Tibial nerve (tissue), 4 donors: ENCODE results near the gene PCDH9. TPM values are rescaled to one million over a fixed set of nuclear protein-coding genes. Genes with fewer than 3 reads are reported as not detected.

ENCODE experiments used
- DNase-seq, 2 donors: peaks; one replicate each; pipeline ENCODE4 v3.0.0-alpha.2; 2019; ENCODE audit warnings: low spot score in 2 of 2
- H3K27ac ChIP-seq, 4 donors: fragments of 200-600 bp; sonication (generic) in 3 of 4; one replicate each; pipeline ENCODE4 v1.5.1; 2017 to 2019; ENCODE audit warnings: mild to moderate bottlenecking in 1 of 4
- H3K27me3 ChIP-seq, 2 donors: fragments of 200-600 bp; sonication (generic) in 1 of 2; one replicate each; pipeline versions ENCODE4 v1.5.1 to v1.6.0; 2017 to 2019
- H3K36me3 ChIP-seq, 3 donors: fragments of 200-600 bp; sonication (generic); one replicate each; pipeline ENCODE4 v1.5.1; 2018 to 2019
- H3K4me1 ChIP-seq, 4 donors: fragments of 200-600 bp; sonication (generic) in 3 of 4; one replicate each; pipeline ENCODE4 v1.5.1; 2017 to 2019
- H3K4me3 ChIP-seq, 4 donors: fragments of 200-600 bp; sonication (generic) in 3 of 4; one replicate each; pipeline ENCODE4 v1.5.1; 2017 to 2019; ENCODE audit warnings: mild to moderate bottlenecking in 1 of 4, moderate library complexity in 1 of 4
- H3K9me3 ChIP-seq, 4 donors: fragments of 200-600 bp; sonication (generic) in 3 of 4; one replicate each; pipeline ENCODE4 v1.5.1; 2017 to 2019
- CTCF ChIP-seq, 5 experiments: fragments of 200-600 bp in 3 of 5; fragments of 450-650 bp in 2 of 5; sonication (generic) in 3 of 5; IDR thresholded peaks; one replicate each; pipeline ENCODE4 v1.5.1; 2016 to 2019; ENCODE audit warnings: antibody characterized with exemption in 5 of 5, mild to moderate bottlenecking in 3 of 5, moderate library complexity in 2 of 5
- EP300 ChIP-seq, 2 donors: sonication (generic); formaldehyde crosslinking; IDR thresholded peaks; one replicate each; pipeline ENCODE4 v1.6.1; 2017; ENCODE audit warnings: antibody characterized with exemption in 2 of 2, mild to moderate bottlenecking in 1 of 2
- POLR2A ChIP-seq, 2 donors: fragments of 450-650 bp; IDR thresholded peaks; one replicate each; pipeline ENCODE4 v1.6.1; 2017; ENCODE audit warnings: antibody characterized with exemption in 2 of 2, mild to moderate bottlenecking in 2 of 2, moderate library complexity in 2 of 2
- WGBS, 2 donors: methylation state at CpG; one replicate each; pipeline ENCODE4 v1.1.5; 2018; 5-methylcytosine and 5-hydroxymethylcytosine counted together
- total RNA-seq, 4 donors: library from RNA; depleted of rRNA; stranded (reverse); fragments of >200 nt; gene quantifications; one replicate each; pipeline ENCODE4 v1.1.0, GENCODE V29; 2016

PCDH9 gene
- total RNA-seq, 4 donors from 2014 or later = 11.8 to 28.6 (median 14.4) TPM

DNA sequence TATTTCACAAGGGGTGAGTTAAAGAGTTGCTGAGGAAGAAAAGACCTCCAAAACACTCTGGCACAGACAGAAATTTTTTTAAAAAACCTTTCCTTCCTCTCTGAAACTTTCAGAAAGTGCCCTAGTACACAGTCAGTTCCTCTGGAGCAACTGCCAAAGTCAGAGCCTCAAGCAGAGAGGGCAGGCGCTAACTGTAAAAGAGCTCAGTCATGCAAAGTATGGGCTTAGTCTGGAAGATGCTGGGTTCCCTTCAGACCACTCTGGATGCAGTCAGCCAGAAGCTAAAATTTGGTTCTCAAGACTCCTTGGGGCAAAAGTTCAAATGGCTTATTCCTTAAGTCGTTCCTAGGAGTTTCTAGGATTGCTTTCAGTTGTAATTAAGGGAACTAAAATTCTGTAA, 671.6 kb downstream of the PCDH9 start:
- WGBS, 2 donors = 66 to 68% methylated on average over 2 of the region's 2 CpGs
- DNase-seq = no peak
- TF ChIP-seq CTCF (IDR thresholded peaks at IDR 0.05) (no peak), EP300 (IDR thresholded peaks at IDR 0.05) (no peak), POLR2A (IDR thresholded peaks at IDR 0.05) (no peak)

DNA sequence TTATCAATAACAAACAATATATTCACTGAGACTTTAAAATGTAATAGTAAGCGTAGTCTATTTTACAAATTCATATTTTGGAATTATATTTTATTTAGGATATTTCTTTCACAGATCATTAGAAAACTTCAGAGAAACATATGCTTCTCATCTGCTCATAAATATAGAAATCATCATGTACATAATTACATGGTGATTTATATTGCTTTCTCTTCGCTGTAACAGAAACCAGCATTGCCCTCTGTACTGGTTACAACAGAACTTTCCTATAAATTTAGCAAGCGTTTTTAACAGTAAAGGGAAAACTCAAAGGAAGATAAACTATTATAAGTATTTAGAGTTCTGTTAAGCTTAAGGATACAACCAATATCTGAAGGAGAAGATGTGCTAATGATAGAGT, 672.8 kb downstream of the PCDH9 start:
- TF ChIP-seq CTCF (IDR thresholded peaks at IDR 0.05) (no peak), POLR2A (IDR thresholded peaks at IDR 0.05) (no peak), EP300 (IDR thresholded peaks at IDR 0.05) (no peak)
- no peaks in the 10 kb centered on the region for H3K36me3 ChIP-seq
- H3K4me3 ChIP-seq = no peak overlapping the region
- H3K27ac ChIP-seq = no peak overlapping the region
- no peaks in the 10 kb centered on the region for H3K4me1 ChIP-seq
- H3K9me3 ChIP-seq = no peaks in the 10 kb centered on the region
- 86 to 87% methylated on average over 3 of the region's 3 CpGs for WGBS, 2 donors
- H3K27me3 ChIP-seq = no peaks in the 10 kb centered on the region
- no peak for DNase-seq

More for the DNA sequence above, 671.6 kb downstream of the PCDH9 start:
- Histone ChIP-seq H3K4me1 (no peaks in the 10 kb centered on the region), H3K27ac (no peak overlapping the region), H3K27me3 (no peaks in the 10 kb centered on the region), H3K9me3 (no peaks in the 10 kb centered on the region), H3K36me3 (no peaks in the 10 kb centered on the region), H3K4me3 (no peak overlapping the region)

GRCh38 chr13:66556306-66556705, 673.8 kb downstream of the PCDH9 start:
- no peaks in the 10 kb centered on the region for H3K4me1 ChIP-seq
- H3K9me3 ChIP-seq = no peaks in the 10 kb centered on the region
- no peaks in the 10 kb centered on the region for H3K36me3 ChIP-seq
- no peaks in the 10 kb centered on the region for H3K27me3 ChIP-seq
- TF ChIP-seq EP300 (IDR thresholded peaks at IDR 0.05) (no peak), CTCF (IDR thresholded peaks at IDR 0.05) (no peak), POLR2A (IDR thresholded peaks at IDR 0.05) (no peak)
- no peak overlapping the region for H3K4me3 ChIP-seq
- no peak for DNase-seq
- H3K27ac ChIP-seq = no peak overlapping the region

GRCh38 chr13:66553391-66553790, 676.7 kb downstream of the PCDH9 start:
- Histone ChIP-seq H3K36me3 (no peaks in the 10 kb centered on the region), H3K27ac (no peak overlapping the region), H3K9me3 (no peaks in the 10 kb centered on the region), H3K4me3 (no peak overlapping the region), H3K27me3 (no peaks in the 10 kb centered on the region), H3K4me1 (no peaks in the 10 kb centered on the region)
- no peak for DNase-seq
- WGBS, 2 donors = 89 to 90% methylated on average over 2 of the region's 2 CpGs
- TF ChIP-seq EP300 (IDR thresholded peaks at IDR 0.05) = no peak
- TF ChIP-seq CTCF (IDR thresholded peaks at IDR 0.05) = no peak
- TF ChIP-seq POLR2A (IDR thresholded peaks at IDR 0.05) = no peak

DNA sequence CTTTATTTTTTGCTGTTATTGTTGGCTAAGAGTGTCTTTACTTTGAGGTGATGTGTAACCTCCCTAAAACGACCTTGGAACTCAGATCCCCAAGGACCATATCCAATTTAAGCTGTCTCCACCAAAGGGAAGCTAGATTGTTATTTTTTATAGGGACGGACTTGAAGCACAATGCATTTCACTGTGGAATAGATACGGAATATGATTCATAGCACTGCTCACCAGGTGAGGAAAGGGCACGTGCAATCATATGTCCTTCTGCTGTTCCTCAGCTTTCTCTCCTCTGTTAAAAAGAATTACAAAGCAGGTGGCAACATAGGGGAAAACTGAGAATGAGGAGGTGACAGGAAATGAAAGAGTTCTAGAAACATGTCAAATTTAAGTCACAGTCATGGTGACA, 679.0 kb downstream of the PCDH9 start:
- 68 to 69% methylated on average over 4 of the region's 4 CpGs for WGBS, 2 donors
- H3K27me3 ChIP-seq = no peaks in the 10 kb centered on the region
- TF ChIP-seq CTCF (IDR thresholded peaks at IDR 0.05) = no peak
- TF ChIP-seq POLR2A (IDR thresholded peaks at IDR 0.05) = no peak
- no peak for TF ChIP-seq EP300 (IDR thresholded peaks at IDR 0.05)
- no peaks in the 10 kb centered on the region for H3K4me1 ChIP-seq
- DNase-seq = no peak
- H3K9me3 ChIP-seq = no peaks in the 10 kb centered on the region
- H3K27ac ChIP-seq = no peak overlapping the region
- H3K4me3 ChIP-seq = no peak overlapping the region
- H3K36me3 ChIP-seq = no peaks in the 10 kb centered on the region
